Smooth muscle cell (in vitro differentiated cells): ENCODE results near the gene CNOT10. TPM values are rescaled to one million over a fixed set of nuclear protein-coding genes. Genes with fewer than 3 reads are reported as not detected.

Experiments used
- DNase-seq: peaks from one replicate; lab custom pipeline; 2025; ENCODE audit not compliant: unreplicated experiment; lab: John Stamatoyannopoulos, UW
- H2AFZ ChIP-seq: fragments of 200-600 bp; sonication (generic); 2 replicates; pipeline ENCODE4 v1.6.0; 2016; ENCODE audit warnings: antibody characterized with exemption, low read depth, mild to moderate bottlenecking
- H3F3A ChIP-seq: fragments of 200-600 bp; sonication (generic); 2 replicates; pipeline ENCODE4 v1.6.0; 2017; ENCODE audit warnings: antibody characterized with exemption, low read depth
- H3K27ac ChIP-seq: fragments of 200-600 bp; sonication (generic); 2 replicates; pipeline ENCODE4 v1.5.1; 2016; ENCODE audit warnings: low read depth, mild to moderate bottlenecking
- H3K27me3 ChIP-seq: fragments of 200-600 bp; sonication (generic); 2 replicates; pipeline ENCODE4 v1.6.1; 2016; ENCODE audit warnings: low read depth, mild to moderate bottlenecking
- H3K36me3 ChIP-seq: fragments of 200-600 bp; sonication (generic); 2 replicates; pipeline ENCODE4 v1.5.1; 2016; ENCODE audit warnings: low read depth
- H3K4me1 ChIP-seq: fragments of 200-600 bp; sonication (generic); 2 replicates; pipeline ENCODE4 v1.5.1; 2016; ENCODE audit warnings: low read depth
- H3K4me2 ChIP-seq: fragments of 200-600 bp; sonication (generic); 2 replicates; pipeline ENCODE4 v1.6.0; 2016; ENCODE audit warnings: mild to moderate bottlenecking
- H3K4me3 ChIP-seq: fragments of 200-600 bp; sonication (generic); 2 replicates; pipeline ENCODE4 v1.5.1; 2016; ENCODE audit warnings: mild to moderate bottlenecking
- H3K79me2 ChIP-seq: fragments of 200-600 bp; sonication (generic); 2 replicates; pipeline ENCODE4 v1.6.0; 2016; ENCODE audit warnings: low read depth, mild to moderate bottlenecking
- H3K9ac ChIP-seq: fragments of 200-600 bp; sonication (generic); 2 replicates; pipeline ENCODE4 v1.6.0; 2016; ENCODE audit warnings: low read depth
- H3K9me3 ChIP-seq: fragments of 200-600 bp; sonication (generic); replicated peaks from 2 replicates; pipeline ENCODE4 v1.5.1; 2016; ENCODE audit warnings: low read depth
- H4K20me1 ChIP-seq: fragments of 200-600 bp; sonication (generic); 2 replicates; pipeline ENCODE4 v1.6.0; 2016; ENCODE audit warnings: low read depth
- CTCF ChIP-seq: fragments of 200-600 bp; sonication (generic); IDR thresholded peaks from 2 replicates; pipeline ENCODE4 v1.5.1; 2017; ENCODE audit warnings: borderline replicate concordance, mild to moderate bottlenecking, antibody characterized with exemption; ENCODE audit not compliant: insufficient read depth, poor library complexity, severe bottlenecking
- WGBS: methylation state at CpG from one replicate; pipeline ENCODE4 v1.1.7; 2016; ENCODE audit warnings: low lambda C conversion rate; 5-methylcytosine and 5-hydroxymethylcytosine counted together
- polyA plus RNA-seq: library from polyadenylated mRNA; unstranded; fragments of >200 nt; fragmentation: Nextera tagmentation; extraction: Ambion mirVana; gene quantifications from 2 replicates; pipeline ENCODE4 v1.2.1, GENCODE V29; 2016
- total RNA-seq: library from RNA; depleted of rRNA; stranded (reverse); fragments of >200 nt; gene quantifications from 2 replicates; pipeline ENCODE4 v1.2.3, GENCODE V29; 2014

The CNOT10 gene
- total and polyA plus RNA-seq, 2 experiments from 2014 or later, result 19.4 to 22.9 TPM

- Histone ChIP-seq H3K9ac (no peak overlapping the region), H3K79me2 (no peaks in the 10 kb centered on the region), H4K20me1 (no peaks in the 10 kb centered on the region), H3K27ac (no peak overlapping the region), H3K36me3 (no peaks in the 10 kb centered on the region), H3K4me1 (peaks cover 24% of the 10 kb centered on the region), H3K4me2 (peak overlapping the region; percentile 98), H3F3A (peaks cover 18% of the 10 kb centered on the region), H2AFZ (peak overlapping the region; percentile 94), H3K9me3 (no peaks in the 10 kb centered on the region), H3K4me3 (peak overlapping the region; percentile 64), H3K27me3 (peaks cover 35% of the 10 kb centered on the region)
- no peak for DNase-seq
- TF ChIP-seq CTCF, result no peak
- under 1% methylated on average over 80 of the region's 85 CpGs for WGBS
These were observed 131.7 kb downstream of the CNOT10 start for GRCh38 chr3:32816439-32817256.

GRCh38 chr3:32817257-32817557 lies 132.2 kb downstream of the CNOT10 start:
- Histone ChIP-seq H3K36me3 (no peaks in the 10 kb centered on the region), H2AFZ (peak overlapping the region; percentile 94), H3K27me3 (peaks cover 35% of the 10 kb centered on the region), H3F3A (peaks cover 18% of the 10 kb centered on the region), H4K20me1 (no peaks in the 10 kb centered on the region), H3K9me3 (no peaks in the 10 kb centered on the region), H3K79me2 (no peaks in the 10 kb centered on the region), H3K4me1 (peaks cover 27% of the 10 kb centered on the region), H3K9ac (no peak overlapping the region), H3K4me2 (peak overlapping the region; percentile 98), H3K4me3 (peak overlapping the region; percentile 64), H3K27ac (no peak overlapping the region)
- no peak for TF ChIP-seq CTCF
- no peak for DNase-seq
- 1% methylated on average over 40 of the region's 49 CpGs for WGBS

GRCh38 chr3:32817558-32818228 lies 132.7 kb downstream of the CNOT10 start, which contains the start of gene TRIM71:
Gene TRIM71 (plus strand): TSS chr3:32817997. CDS start chr3:32818081, 84 bp downstream.
- Histone ChIP-seq H3K27ac (no peak within 1 kb of the TSS), H3K9me3 (no peaks in the 10 kb centered on the region), H3F3A (peaks cover 18% of the 10 kb centered on the region), H3K4me2 (peak within 1 kb of the TSS; percentile 98), H3K4me1 (peaks cover 32% of the 10 kb centered on the region), H4K20me1 (no peaks in the 10 kb centered on the region), H3K27me3 (peaks cover 35% of the 10 kb centered on the region), H3K9ac (no peak within 1 kb of the TSS), H3K4me3 (peak within 1 kb of the TSS; percentile 64), H3K79me2 (no peaks in the 10 kb centered on the region), H2AFZ (peak within 1 kb of the TSS; percentile 94), H3K36me3 (no peaks in the 10 kb centered on the region)
- no peak for TF ChIP-seq CTCF
- no peak for DNase-seq
- 2% methylated on average over 58 of the region's 59 CpGs for WGBS
